Lower lobe of right lung (tissue), 2 donors: Measurements from ENCODE around the gene KLK1. TPM values are rescaled to one million over a fixed set of nuclear protein-coding genes. Genes with fewer than 3 reads are reported as not detected.
"Not testable (repeated sequence)": the region's sequence is repeated elsewhere in the genome, so short reads cannot be mapped to it uniquely, and the experiment has no call there.

Experiments used
- ATAC-seq, 2 donors: fragments of 200-7000 bp; cut with Tn5 transposase; one replicate each; pipeline ENCODE4 v1.9.1; 2020 to 2022; ENCODE audit warnings: mild to moderate bottlenecking in 2 of 2, moderate library complexity in 2 of 2
- DNase-seq: peaks from one replicate; pipeline ENCODE4 v3.0.0-alpha.2; 2020
- H3K27ac ChIP-seq: fragments of 200-600 bp; one replicate; pipeline ENCODE4 v1.8.0; 2022
- H3K27me3 ChIP-seq: fragments of 200-600 bp; one replicate; pipeline ENCODE4 v1.8.0; 2022; ENCODE audit warnings: low read depth
- H3K36me3 ChIP-seq: fragments of 200-600 bp; one replicate; pipeline ENCODE4 v1.8.0; 2022; ENCODE audit warnings: mild to moderate bottlenecking
- H3K4me1 ChIP-seq: fragments of 200-600 bp; one replicate; pipeline ENCODE4 v1.8.0; 2022
- H3K4me3 ChIP-seq: fragments of 200-600 bp; one replicate; pipeline ENCODE4 v1.8.0; 2022; ENCODE audit warnings: mild to moderate bottlenecking
- H3K9me3 ChIP-seq: fragments of 200-600 bp; one replicate; pipeline ENCODE4 v1.8.0; 2022
- CTCF ChIP-seq: fragments of 200-600 bp; IDR thresholded peaks from one replicate; pipeline ENCODE4 v1.8.0; 2022; ENCODE audit warnings: antibody characterized with exemption, mild to moderate bottlenecking
- intact Hi-C: fragments of 100-400 bp; cut with DNase I; formaldehyde crosslinking; loops from one replicate; pipeline ENCODE4 v1.11.0; 2022
- total RNA-seq: library from RNA; stranded (reverse); fragmentation: NEBNext Ultra II Directional; extraction: Animal tissue kit (Norgen Biotek cat#: 25700); gene quantifications from one replicate; pipeline ENCODE4 v1.2.1, GENCODE V29; 2021
- donor health status: DM: no; HTN: yes; CAD: no; lungs with severe emphysema.

The KLK1 gene
- total RNA-seq, 1 donor from 2014 or later = 1.9 TPM

DNA sequence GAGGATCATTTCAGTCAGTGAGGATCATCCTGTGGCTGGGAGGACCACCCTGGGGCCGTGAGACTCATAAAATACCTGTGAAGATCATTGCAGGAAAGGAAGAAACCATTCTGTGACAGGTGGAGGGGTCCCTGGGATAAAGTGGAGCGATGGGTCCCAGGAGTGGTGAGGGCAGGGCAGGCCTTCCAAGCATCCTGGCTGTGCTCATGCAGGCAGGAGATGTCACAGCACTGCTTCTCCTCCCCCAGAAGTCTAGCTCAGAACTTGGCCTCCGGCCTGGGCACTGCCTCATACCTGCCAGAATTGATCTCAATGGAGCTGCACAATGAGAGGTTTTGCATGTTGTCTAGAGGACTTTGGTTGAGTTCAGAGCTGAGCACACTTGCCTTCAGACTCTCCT, 11.1 kb downstream of the KLK1 start:
- H3K36me3 ChIP-seq = no peaks in the 10 kb centered on the region
- H3K27me3 ChIP-seq = peaks cover 11% of the 10 kb centered on the region
- TF ChIP-seq CTCF = no peak
- H3K27ac ChIP-seq = no peak overlapping the region
- H3K4me3 ChIP-seq = no peak overlapping the region
- H3K9me3 ChIP-seq = no peaks in the 10 kb centered on the region
- intact Hi-C loops = no loop called here
- DNase-seq = no peak
- H3K4me1 ChIP-seq = no peaks in the 10 kb centered on the region
- ATAC-seq = no peak

DNA sequence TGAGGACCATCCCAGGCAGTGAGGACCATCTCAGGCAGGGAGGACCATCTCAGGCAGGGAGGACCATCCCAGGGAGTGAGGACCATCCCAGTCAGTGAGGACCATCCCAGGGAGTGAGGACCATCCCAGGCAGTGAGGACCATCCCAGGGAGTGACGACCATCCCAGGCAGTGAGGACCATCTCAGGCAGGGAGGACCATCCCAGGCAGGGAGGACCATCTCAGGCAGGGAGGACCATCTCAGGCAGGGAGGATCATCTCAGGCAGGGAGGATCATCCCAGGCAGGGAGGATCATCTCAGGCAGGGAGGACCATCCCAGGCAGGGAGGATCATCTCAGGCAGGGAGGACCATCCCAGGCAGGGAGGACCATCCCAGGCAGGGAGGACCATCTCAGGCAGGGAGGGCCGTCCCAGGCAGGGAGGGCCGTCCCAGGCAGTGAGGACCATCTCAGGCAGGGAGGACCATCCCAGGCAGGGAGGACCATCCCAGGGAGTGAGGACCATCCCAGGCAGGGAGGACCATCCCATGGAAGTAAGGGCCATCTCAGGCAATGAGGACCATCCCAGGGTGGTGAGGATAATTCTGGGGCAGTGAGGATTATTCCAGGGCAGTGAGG, 11.9 kb downstream of the KLK1 start:
- H3K4me1 ChIP-seq, ATAC-seq, DNase-seq, H3K4me3 ChIP-seq, H3K27me3 ChIP-seq, H3K36me3 ChIP-seq, H3K27ac ChIP-seq, intact Hi-C loops, H3K9me3 ChIP-seq: not testable (repeated sequence)

GRCh38 chr19:50808856-50809255, 14.7 kb downstream of the KLK1 start:
- Histone ChIP-seq H3K36me3 (no peaks in the 10 kb centered on the region), H3K4me3 (no peak overlapping the region), H3K27ac (no peak overlapping the region), H3K4me1 (peaks cover under 1% of the 10 kb centered on the region), H3K9me3 (no peaks in the 10 kb centered on the region), H3K27me3 (no peaks in the 10 kb centered on the region)
- no peak for TF ChIP-seq CTCF
- intact Hi-C loops = no loop called here
- ATAC-seq (no peak), DNase-seq (no peak)

DNA sequence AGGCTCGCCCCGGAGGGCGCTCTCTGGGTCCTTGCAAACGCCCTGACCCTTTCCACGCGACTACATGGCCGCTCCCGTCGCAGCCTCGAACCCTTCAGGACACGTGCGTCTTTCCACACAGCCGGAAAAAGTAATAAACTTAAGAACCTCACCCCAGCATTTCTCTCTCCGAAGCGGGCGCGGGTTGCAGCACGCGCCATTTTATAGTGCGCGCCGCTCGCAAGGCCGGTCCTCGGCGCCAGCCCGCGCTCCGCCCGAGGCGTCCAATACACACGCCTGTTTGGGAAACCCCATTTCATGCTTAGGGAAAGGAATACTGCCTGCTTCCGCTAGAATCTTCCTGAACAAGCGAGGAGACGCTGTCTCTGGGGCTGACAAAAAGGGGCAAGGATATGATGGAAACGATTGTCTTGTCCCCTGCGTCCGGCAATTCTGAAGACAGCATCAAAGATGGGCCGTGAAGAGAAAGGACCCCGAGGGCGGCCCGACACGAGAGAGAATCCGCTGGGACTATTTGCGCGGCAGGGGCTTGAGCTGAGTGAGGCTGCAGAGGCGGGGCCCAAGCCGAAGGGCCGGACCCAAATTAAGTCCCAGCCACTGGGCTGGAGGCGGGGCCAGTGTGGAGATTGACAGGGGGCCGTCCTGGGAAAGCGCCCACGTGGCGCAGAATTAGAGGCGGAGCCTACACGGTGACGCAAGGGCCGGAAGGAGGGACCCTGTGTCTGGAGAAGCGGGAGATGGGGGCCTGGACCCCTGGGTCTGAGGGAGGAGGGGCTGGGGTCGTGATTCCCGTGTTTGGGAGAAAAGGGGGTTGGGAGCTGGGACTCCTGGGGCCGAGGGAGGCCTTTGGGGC, 18.9 kb downstream of the KLK1 start:
- Histone ChIP-seq H3K27ac (peak overlapping the region; percentile 97), H3K27me3 (no peaks in the 10 kb centered on the region), H3K36me3 (peaks cover 19% of the 10 kb centered on the region), H3K4me3 (peak overlapping the region; percentile 97), H3K4me1 (peaks cover 17% of the 10 kb centered on the region), H3K9me3 (no peaks in the 10 kb centered on the region)
- ATAC-seq = peak; percentile 99
- peak; percentile 99 for DNase-seq
- no peak for TF ChIP-seq CTCF
- intact Hi-C loops = no loop called here

GRCh38 chr19:50803633-50804419, 19.8 kb downstream of the KLK1 start:
- intact Hi-C loops = no loop called here
- TF ChIP-seq CTCF = no peak
- Histone ChIP-seq H3K4me1 (peaks cover 17% of the 10 kb centered on the region), H3K36me3 (peaks cover 27% of the 10 kb centered on the region), H3K4me3 (peak overlapping the region; percentile 97), H3K27ac (peak overlapping the region; percentile 97), H3K9me3 (no peaks in the 10 kb centered on the region), H3K27me3 (no peaks in the 10 kb centered on the region)
- DNase-seq (no peak), ATAC-seq (peak in 1 of 2 donors; percentile 18)
